Measurements from ENCODE around the gene FERMT3.
"Not testable (repeated sequence)": the region's sequence is repeated elsewhere in the genome, so short reads cannot be mapped to it uniquely, and the experiment has no call there.

The FERMT3 gene

DNA sequence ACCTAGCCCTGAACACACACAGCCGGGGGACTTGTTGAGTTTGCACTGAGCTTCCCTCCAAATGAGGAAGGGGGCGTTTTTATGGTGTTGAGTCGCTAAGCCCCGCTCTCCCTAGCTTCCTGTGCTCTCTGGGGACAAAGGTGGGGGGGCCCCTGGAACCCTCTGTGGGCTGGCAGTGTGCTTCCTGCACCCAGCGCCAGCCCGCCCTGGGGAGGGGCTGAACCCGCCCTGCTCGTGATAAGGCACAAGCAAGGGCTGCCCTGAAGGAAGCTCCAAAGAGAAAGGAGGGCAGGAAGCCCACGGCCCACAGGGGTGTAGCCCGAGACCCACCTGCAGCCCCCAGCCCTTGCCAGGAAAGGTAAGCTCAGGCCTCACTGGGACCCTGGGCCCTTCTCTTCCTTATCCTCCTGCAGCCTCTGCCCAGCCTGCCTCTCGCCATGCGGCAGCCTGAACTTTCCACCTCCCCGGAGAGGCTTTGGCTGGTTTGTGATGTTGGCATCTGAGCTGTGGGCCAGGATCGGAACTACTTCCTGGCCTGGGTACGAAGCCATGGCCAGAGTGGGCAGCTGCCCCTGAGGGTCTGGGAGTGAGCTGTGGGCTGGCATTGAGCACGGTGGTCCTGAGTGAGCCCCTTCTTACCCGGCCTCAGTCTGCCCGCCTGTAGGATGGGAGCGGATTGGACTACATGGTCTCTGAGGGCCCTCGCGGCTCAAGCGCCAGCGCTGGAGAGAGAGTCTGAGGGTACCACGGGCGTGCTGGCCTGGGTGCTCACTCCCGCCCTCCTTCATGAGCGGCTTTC is at the start of gene FERMT3:
TSS of gene FERMT3 (plus strand) at position 265 of the 799 bp plus-strand sequence. CDS start 644 bp downstream, outside the sequence.
- DNase-seq (ENCODE audit: low spot score): no peak

- no peak for DNase-seq (ENCODE audit: low spot score)
These were observed 48.7 kb upstream of the FERMT3 start for GRCh38 chr11:64157631-64158394.

GRCh38 chr11:64161037-64161436 is 45.5 kb upstream of the FERMT3 start:
- no peak for DNase-seq (ENCODE audit: low spot score)

DNA sequence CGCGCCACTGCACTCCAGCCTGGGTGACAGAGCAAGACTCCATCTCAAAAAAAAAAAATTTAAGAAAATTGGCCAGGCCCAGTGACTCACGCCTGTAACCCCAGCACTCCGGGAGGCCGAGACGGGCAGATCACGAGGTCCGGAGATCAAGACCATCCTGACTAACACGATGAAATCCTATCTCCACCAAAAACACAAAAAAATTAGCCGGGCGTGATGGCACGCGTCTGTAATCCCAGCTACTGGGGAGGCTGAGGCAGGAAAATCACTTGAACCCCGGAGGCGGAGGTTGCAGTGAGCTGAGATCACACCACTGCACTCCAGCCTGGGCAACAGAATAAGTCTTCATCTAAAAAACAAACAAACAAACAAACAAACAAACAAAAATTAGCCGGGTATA is 43.8 kb upstream of the FERMT3 start:
- DNase-seq (ENCODE audit: low spot score): not testable (repeated sequence)

DNA sequence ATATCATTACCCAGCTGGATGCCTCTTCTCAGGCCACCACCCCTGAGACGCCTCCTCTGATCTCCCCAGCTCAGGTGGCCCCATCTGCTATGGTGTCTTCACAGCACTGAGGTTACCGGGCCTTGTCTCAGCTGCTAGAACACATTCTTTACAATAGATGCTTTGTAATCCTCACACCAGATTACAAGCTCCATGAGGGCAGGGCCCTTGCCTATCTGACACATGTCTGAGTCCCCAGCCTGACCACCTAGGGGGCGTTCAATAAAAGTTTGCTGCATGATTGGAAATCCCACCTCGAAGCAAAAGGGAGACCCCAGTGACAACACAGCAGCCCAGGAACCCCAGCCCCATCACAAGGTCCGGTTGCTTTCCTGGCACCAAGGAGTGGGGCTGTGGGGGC is 42.6 kb upstream of the FERMT3 start:
- DNase-seq (ENCODE audit: low spot score): no peak

DNA sequence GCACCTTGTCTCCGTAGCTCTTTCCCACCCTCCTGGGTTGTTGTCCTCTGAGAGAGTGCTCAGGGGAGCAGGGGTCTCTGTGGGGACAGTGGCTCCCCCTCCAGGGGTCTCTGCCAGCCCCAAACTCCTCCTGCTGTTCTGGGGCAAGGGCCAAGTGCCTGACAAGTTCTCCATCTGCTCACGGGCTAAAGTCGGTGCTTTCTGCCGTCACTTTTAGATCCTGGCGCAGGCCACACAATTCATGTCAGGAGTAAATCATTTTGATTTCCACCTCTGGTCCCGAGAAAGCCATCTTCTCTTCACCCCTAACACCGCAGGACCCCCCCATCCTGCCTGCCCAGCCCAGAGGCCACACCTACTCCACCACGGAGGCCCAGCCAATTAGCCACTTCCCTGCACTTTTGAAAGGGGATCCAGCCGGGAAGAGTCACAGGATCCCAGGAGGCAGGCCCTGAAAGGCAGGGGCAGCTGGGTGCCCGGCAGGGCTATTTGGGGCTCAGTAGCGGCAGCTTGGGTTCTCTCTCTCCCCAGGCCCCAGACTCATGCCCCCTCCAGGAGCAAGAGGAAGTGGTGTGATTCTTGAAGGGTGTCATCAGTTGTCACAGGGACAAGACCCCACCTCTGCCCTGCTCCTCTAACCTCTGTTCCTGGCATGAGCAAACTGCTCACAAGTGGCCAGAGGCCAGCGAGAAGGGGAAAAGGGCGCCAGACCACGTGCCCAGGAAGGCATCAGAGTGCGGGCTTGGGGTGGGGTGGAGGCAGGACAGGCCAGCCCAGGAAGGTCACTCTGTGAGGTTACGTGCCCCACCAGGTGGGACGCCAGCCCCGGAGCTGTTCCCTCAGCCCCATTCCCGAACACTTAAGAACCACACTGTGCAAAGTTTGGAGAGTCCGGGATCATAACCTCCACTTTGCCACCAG is 41.9 kb upstream of the FERMT3 start:
- no peak for DNase-seq (ENCODE audit: low spot score)

DNA sequence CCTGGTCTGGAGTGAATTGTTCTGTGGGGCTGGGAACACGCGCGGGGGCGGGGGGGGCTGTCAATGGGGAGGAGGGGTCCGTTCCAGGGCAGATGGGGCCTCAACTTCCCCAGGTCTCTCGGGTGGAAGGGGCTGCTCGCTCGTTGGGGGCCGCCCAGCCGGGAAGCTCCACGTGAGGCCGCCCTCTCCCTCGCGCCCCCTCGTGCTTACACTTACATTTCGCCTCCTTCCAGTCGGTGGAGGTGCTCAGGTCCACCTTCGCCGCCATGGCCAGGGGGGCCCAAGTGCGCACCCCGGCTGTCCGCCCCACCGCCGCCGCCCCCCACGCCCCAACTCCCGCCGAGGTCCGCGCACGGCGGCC is 41.1 kb upstream of the FERMT3 start:
- DNase-seq (ENCODE audit: low spot score): no peak

GRCh38 chr11:64165842-64166635 is 40.5 kb upstream of the FERMT3 start, which contains the start of gene MACROD1:
TSS of gene MACROD1 (minus strand) at chr11:64166113. CDS start at chr11:64165994, 119 bp downstream.
- DNase-seq (ENCODE audit: low spot score): peak; percentile 82

GRCh38 chr11:64170419-64170818 is 36.1 kb upstream of the FERMT3 start:
- DNase-seq (ENCODE audit: low spot score): no peak

DNA sequence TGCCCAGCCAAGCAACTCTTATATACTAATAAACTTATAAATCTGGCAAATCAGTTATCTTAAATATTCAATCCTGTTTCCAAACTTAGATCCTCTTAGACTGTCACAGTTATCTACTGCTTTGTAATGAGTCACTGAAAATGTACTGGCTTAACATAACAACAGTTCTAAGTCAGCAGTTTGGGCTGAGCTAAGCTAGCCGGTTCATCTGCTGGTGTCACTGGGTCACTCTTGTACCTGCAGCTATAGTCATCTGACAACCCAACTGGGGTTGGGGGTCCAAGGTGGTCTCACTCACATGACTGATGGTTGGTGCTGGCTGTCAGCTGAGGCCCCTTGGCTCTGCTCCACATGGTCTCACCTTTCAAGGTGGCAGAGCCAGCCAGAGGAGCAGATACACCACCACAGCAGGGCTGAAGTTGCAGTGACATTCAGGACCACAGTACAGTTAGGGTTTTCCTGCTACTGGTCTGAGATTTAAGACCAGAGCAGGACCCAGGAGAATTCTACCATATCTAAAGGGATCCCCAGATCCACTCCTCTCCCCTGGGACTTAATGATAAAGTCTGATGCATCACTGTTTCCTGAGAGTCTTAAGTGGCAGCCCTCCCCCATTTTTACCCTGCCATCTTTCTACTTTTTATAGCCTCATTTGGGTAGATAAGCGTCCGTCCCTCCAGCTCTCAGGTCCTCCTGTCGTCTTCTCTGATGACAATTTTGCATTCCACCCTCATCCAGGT is 32.7 kb upstream of the FERMT3 start:
- no peak for DNase-seq (ENCODE audit: low spot score)

DNA sequence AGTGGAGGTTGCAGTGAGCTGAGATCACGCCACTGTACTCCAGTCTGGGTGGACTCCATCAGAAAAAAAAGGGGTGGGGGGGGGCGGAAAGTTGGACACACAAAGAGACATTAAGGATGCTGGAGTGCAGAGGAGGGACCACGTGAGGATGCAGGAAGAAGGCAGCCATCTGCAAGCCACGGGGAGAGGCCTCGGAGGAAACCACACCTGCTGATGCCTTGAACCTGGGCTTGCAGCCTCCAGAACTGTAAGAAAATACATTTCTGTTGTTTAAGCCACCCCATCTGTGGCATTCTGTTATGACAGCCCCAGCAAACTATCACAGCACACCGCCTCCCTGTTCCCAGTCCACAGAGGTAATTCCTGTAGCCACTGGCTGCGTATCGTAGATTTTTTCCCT is 29.8 kb upstream of the FERMT3 start:
- DNase-seq (ENCODE audit: low spot score): no peak

GRCh38 chr11:64178203-64178602 is 28.3 kb upstream of the FERMT3 start:
- no peak for DNase-seq (ENCODE audit: low spot score)

DNA sequence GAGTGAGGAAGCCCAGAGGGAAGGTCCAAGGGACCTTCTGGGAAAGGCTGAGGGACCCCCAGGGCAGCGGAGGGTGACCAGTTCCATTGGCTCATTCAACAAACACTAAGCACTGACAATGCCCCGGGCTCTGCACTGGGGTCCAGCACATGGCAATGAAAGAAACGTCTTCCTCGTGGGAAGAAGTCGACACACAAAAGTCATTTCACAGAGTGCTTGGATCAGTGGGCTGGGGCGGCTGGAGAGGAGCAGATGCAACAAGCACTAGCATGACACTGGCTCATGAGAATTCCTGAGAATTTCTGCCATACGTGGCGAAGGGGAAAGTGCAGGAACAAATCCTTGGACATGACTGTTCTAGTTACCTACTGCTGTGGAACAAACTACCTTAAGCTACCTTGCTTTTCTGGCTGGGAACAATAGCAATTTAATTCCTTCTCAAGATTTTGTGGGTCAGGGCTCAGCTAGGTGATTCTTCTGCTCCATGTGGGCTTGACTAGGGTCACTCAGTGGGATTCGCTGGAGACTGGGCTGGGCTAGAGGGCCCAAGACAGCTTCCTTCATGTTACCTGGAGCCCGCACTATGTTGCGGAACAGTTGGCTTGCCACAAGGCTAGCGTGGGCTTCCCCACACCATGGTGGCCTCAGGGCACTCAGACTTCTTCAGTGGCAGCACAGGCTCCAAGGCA is 27.4 kb upstream of the FERMT3 start:
- no peak for DNase-seq (ENCODE audit: low spot score)

- DNase-seq (ENCODE audit: low spot score): no peak
These were observed 25.6 kb upstream of the FERMT3 start for GRCh38 chr11:64180891-64181290.

GRCh38 chr11:64181506-64182411 is 24.8 kb upstream of the FERMT3 start:
- DNase-seq (ENCODE audit: low spot score): peak; percentile 89

DNA sequence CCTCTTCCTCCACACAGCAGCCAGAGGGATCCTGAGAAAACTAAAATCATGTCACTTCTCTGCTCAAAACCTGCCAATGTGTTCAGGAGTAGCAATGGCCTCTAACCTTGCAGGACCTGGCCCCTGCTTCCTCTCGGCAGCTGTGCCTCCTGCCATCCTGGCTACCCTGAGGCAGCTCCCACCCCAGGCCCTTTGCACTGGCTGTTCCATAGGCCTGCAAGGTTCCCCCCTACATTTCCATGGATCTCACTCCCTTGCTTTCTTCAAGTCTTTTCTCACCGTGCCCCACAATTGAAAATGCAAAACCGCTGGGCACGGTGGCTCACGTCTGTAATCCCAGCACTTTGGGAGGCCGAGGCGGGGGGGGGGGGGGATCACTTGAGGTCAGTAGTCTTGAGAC is 22.6 kb upstream of the FERMT3 start:
- no peak for DNase-seq (ENCODE audit: low spot score)

- DNase-seq (ENCODE audit: low spot score): no peak
These were observed 21.3 kb upstream of the FERMT3 start for GRCh38 chr11:64185175-64185692.

GRCh38 chr11:64185693-64186491 is 20.6 kb upstream of the FERMT3 start, which contains the start of gene STIP1:
TSS of gene STIP1 (plus strand) at chr11:64186171. CDS start at chr11:64186262, 91 bp downstream.
- DNase-seq (ENCODE audit: low spot score): peak; percentile 99

Measured in left forelimb (tissue), 1 donor.